Measurements from ENCODE around the gene MAFG.
"Not testable (repeated sequence)": the region's sequence is repeated elsewhere in the genome, so short reads cannot be mapped to it uniquely, and the experiment has no call there.

MAFG gene

DNA sequence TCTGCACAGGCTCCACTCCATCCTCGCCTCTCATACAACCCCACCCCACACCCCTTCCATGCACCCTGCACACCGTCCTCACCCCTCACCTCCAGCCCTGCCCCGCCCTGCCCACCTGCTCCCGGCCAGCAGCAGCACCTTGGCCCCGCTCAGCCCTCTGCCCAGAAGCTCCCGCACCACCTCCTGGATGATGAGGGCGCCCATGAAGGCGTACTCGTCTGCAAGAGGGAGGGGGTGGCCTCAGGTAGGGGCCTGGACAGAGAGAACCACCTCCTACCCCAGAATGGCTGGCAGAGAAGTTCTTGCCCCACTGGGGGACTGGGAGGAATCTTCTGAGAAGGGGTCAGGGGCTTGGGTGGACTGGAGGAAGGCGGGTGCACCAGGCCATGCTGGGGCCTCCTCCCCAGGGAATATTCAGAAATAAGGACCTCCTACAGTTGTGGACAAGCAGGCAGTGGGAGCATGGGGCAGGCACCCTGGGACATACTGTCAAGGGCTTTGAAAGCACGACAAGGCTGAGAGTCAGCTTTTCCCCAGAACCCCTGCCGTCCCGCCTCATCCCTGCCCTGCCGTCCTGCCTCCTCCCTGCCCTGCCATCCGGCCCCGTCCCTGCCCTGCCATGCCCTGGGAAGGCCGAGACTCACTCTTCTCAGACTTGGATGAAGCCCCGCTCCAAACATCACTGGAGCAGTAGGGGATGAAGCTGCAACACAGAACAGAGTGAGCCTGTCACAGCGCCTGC is 30.3 kb upstream of the MAFG start:
- no peak for DNase-seq

DNA sequence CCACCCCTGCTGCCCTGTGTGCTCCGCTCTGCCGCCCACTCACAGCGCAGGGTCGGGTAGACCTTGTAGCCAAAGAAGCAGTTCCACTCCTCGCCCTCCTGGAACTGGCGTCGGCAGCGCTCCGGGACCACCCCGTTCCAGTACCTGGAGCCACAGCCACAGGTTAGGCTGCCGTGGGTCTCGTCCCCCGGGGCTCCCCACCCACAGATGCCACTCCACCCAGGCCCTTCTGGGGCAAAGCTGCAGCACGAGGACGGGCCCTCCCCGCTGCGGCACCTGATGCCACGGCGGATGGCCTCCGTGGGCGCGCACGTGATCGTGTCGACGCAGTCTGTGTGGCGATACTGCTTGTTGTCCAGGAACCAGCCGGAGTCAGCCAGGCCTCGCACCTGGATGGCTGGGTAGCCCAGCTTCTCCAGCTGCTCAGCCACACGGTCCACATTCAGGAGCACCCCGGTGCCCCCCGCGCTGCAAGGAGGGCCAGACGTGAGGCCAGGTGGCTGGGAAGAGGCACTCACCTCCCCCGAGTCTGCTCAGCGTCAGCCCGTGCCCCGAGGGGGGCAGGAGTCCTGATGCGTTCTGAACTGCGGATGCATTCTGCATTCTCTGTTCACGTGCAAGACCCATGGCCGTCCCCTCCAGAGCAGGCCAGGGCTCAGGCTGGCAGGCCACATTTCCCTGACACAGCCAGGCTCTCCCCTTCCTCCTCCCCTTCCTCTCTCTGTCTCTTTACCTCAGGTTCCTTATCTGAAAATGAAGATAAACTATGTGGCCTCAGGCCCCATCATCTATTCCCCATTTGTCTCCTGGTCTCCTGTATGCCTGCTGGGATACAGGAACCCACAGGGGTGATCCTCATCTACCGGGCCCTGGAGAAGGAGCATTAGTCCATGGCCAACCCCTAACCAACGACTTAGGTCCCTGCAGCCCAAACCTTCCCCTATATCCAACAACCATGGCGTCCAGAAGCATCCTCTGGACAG is 29.4 kb upstream of the MAFG start:
- no peak for DNase-seq

DNA sequence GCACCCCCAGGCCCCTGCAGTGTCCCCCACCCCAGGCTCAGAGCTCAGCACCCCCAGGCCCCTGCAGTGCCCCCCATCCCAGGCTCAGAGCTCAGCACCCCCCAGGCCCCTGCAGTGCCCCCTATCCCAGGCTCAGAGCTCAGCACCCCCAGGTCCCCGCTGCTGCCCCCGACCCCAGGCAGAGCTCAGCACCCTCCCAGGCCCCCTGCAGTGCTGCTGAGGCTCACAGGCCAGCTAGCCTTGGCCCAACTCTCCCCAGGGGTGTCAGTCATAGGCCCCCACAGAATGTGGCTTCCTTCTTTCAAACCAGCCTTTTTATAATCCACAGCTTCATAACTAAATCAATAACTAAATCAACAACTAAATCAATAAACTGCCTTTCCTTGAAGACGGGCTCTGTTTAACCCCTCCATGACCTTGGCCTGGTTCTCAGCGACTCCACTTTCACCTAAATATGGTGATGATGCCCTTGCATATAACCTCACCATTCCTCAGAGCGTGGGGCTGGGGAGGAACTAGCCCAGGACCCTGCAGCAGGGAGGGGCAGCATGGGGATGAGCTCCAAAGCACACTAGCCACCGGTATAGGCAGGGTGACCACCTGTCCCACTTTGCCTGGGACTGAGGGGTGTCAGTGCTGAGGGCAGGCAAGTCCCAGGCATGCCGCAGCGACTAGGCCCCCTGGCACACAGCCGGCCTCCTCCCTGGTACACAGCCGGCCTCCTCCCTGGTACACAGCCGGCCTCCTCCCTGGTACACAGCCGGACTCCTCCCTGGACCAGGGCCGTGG is 28.4 kb upstream of the MAFG start:
- no peak for DNase-seq

DNA sequence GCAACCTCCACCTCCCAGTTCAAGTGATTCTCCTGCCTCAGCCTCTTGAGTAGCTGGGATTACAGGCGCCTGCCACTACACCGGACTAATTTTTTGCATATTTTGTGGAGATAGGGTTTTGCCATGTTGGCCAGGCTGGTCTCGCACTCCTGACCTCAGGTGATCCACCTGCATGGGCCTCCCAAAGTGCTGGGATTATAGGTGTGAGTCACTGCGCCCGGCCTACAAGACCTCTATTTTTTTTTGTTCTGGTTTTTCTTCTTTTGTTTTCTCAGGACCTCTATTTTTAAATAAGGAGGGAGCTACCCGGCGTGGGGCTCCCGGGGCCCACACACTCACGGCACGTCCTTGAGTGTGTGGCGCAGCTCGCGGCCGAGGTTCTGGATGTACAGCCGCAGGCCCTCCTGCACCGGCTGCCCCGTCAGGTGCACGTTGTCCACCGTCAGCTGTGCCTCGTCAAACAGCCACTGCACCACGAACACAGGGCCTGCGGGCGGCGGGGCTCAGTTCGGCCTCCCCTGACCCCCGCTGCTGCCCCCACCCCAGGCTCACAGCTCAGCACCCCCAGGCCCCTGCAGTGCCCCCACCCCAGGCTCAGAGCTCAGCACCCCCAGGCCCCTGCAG is 27.6 kb upstream of the MAFG start:
- no peak for DNase-seq

DNA sequence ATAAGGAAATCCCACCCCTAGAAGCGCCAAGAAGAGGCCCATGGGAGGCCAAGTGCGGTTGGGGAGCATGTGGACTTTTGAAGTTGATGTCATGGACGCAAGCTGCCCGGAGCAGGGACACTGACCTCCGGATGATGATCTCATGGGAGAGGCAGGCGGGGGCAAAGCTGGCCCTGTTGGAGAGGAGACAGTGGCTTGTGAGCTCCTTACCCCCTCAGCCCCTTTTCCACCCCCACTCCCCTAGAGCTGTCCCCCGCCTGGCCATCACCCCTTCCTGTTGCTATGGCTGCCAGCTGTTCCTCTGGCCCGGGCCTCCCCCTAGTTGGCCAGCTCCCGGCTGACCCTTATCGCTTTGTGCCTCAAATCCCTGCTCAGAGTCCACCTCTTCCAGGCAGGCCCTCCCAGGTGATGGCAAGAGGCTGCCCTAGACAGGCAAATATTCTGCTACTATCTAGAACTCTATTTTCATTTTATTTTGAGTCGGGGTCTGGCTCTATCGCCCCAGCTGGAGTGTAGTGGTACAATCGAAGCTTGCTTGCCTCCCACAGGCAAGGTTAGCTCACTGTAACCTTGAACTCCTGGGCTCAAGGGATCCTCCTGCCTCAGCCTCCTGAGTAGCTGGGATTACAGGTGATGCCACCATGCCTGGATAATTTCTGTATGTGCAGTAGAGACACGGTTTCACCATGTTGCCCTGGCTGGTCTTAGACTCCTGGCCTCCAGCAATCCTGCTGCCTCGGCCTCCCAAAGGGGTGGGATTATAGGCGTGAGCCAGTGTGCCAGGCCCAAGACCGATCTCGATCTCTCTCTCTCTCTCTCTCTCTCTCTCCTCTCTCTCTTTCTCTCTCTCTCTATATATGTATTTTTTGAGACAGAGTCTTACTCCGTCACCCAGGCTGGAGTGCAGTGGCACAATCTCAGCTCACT is 26.9 kb upstream of the MAFG start:
- DNase-seq = no peak

DNA sequence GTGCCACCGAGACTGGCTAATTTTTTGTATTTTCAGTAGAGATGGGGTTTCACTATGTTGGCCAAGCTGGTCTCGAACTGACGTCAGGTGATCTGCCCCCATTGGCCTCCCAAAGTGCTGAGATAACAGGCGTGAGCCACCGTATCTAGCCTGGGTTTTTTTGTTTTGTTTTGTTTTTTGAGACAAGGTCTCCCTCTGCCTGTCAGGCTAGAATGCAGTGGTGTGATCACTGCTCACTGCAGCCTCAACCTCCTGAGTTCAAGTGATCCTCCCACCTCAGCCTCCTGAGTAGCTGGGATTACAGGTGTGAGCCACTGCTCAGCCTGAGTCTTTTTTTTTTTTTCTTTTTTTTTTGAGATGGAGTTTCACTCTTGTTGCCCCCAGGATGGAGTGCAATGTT is 25.9 kb upstream of the MAFG start:
- DNase-seq = not testable (repeated sequence)

DNA sequence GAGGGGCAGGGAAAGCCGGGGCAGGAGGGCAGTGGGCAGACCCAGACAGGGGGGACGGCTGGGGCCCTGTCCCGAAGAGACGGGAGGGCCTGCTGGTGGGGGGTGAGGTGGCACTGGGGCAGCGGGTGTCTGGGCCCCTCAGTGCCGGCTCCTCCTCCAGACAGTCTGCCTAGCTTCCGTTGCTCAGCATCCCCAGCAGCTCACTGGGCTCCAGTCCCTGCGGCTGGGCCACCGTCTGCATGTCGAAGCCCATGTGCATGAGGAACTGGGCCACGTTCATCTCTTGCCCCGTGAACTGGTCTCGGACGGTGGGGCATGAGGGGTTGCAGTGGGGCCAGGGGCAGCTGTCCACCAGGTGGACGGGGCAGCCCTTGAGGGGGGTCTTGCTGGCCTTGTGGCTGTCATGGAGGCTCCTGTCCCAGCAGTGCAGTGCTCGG is 25.3 kb upstream of the MAFG start:
- DNase-seq = no peak

DNA sequence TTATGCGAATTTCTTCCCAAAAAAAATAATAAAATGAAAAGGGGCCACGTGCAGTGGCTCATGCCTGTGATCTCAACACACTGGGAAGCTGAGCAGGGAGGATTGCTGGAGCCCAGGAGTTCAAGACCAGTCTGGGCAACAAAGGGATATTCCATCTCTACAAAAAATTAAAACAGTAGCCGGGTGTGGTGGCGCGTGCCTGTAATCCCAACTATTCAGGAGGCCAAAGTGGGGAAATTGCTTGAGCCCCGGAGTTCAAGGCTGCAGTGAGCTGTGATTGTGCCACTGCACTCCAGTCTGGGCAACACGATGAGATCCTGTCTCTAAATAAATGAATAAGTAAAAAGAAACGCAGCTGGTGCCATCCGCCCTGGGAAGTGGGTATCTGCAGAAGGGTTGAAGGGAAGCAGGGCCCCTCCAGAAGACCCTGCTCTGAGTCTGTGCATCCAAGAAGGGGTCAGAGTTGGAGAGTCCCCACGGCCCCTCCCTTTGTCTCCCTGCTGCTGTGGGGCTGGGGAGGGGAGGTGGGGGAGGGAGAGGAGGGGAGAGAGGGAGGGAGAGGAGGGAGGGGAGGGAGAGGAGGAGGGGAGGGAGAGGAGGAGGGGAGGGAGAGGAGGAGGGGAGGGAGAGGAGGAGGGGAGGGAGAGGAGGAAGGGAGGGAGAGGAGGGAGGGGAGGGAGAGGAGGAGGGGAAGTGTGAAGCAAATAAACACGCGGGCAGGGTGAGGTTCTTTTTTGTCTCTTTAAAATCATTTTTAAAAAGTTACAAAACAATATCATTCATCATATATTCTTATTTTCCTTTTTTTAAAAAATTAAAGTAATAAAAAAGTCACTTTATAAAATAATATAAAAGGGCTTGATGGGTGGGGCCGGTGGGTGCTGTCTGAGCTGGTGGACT is 24.5 kb upstream of the MAFG start:
- DNase-seq = no peak

DNA sequence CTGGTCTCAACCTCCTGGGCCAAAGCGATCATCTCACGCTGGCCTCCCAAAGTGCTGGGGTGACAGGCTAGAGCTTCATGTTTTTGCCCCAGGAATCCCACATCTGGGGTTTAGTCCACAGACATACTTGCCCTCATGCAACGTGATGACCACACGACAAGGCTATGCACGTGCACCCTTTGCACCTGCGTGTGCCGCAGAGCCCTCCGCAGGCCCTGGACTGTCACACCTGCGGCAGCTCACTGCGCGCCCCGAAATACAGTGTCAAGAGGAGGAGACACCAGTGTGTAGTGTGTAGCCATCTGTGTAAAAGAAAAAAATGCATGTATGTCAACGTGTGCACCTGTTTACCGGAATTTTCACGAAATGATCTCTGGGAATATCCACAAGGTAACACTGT is 23.0 kb upstream of the MAFG start:
- DNase-seq = no peak

DNA sequence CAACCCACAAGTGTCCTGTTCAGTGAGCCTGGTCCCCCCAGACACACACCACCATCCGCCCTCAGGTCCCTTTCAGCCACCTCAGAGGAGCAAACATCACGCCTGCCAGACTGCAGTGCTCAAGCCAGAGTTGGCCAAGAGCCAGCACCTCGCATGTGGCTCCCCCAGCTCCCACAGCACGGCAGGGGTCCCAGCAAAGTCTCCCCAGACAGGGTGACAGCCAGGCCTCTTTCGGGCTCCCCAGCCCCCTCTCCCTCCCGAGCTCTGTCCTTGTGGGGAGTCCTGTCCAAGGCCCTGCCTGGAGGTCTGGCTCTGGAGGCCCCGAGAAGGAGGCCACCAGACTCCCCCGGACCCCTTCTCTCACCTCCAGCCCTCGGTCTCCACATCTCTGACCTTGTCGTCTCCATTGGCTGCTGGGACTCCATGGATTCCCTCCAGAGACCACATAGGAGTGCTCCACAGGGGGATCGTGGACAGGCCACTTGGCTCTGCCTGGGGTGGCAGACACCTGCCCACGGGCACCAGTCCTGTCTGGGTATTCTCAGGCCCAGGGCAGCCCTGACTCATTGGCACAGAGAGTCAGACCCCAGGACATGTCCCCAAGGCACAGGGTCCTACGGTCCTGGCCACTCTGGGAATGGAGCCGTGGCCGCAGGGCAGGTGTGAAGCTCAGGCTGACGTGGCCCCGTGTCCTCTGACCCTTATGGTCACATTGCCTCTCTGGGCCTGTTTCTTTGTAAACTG is 21.3 kb upstream of the MAFG start:
- DNase-seq = no peak

DNA sequence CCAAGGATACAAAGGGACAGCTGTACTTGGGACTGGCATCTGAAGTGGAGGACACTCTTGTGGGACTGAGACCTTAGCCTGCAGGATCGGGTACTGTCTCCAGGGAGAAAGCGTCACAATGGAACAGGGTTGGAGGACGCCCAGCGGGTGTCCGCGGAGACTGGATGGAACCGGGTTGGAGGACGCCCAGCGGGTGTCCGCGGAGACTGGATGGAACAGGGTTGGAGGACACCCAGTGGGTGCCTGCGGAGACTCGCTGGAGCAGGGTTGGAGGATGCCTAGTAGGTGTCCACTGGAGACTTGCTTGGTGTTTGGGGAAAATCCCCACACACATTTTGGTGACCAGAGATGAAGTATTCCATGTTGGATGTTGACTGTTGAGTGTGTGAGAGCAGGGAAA is 19.7 kb upstream of the MAFG start, which contains the start of gene MYADML2:
TSS of gene MYADML2 (minus strand) at position 45 of the 400 bp plus-strand sequence. CDS start 5,492 bp downstream, outside the sequence.
- DNase-seq = no peak

DNA sequence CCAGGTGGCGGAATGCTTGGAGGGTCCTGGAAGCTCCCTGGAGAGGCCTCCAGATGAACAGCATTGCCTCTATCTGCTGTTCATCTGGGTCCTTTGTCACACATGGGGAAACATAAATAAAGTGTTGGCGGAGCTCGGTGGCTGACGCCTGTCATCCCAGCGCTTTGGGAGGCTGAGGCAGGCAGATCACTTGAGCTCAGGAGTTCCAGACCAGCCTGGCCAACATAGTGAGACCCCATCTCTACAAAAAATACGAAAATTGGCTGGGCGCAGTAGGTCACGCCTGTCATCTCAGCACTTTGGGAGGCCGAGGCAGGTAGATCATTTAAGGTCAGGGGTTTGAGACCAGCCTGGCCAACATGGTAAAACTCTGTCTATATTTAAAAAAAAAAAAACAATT is 17.3 kb upstream of the MAFG start:
- DNase-seq = no peak

DNA sequence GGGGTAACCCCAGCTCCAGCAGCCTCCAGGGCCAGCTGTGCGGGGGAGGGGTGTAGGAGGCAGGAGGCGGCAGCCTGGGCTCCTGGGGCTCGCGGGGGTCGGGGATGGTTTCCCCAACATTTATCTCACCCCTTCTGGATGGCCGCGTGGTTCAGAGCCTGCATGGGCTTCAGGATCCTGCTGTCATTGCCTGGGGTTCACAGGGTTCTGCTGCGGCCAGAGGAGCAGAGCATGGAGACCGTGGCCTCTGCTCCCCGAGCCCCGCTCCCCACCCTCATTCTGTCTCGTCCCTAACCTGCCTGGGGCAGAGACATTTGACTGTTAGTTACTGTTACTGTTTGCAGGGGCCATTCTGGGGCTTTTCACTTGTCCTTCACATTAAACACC is 14.6 kb upstream of the MAFG start:
- no peak for DNase-seq

DNA sequence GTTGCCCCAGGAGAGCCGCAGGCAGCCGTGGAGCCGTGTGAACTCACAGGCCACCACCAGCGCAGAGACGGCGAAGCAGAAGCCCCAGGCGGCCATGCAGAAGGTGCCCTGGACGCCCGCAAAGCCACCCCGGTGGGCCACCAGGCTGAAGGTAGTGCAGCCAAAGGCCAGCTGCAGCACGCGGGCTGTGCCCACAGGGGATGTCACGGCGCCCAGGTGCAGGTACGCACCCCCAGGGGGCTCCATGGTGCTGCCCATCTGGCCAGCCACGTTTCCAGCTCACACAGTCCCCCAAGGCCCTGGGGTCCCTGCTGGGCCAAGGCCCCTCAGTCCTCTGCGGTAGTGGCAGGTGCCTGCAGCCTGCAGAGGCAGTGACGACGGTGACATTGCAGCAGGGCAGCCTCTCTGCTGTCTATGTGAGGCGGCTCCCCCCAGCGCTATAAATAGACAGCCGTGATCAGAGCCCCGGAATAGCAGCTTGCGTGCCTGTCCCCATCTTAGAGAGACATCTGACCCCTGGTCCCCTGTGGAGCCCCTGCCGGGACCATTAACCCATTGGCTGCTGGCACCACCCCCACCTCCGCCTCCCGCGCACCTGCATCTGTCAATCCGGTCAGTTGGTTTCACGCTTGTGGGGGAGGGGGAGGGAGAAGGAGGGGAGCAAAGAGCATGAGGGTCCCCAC is 14.1 kb upstream of the MAFG start:
- DNase-seq = no peak

DNA sequence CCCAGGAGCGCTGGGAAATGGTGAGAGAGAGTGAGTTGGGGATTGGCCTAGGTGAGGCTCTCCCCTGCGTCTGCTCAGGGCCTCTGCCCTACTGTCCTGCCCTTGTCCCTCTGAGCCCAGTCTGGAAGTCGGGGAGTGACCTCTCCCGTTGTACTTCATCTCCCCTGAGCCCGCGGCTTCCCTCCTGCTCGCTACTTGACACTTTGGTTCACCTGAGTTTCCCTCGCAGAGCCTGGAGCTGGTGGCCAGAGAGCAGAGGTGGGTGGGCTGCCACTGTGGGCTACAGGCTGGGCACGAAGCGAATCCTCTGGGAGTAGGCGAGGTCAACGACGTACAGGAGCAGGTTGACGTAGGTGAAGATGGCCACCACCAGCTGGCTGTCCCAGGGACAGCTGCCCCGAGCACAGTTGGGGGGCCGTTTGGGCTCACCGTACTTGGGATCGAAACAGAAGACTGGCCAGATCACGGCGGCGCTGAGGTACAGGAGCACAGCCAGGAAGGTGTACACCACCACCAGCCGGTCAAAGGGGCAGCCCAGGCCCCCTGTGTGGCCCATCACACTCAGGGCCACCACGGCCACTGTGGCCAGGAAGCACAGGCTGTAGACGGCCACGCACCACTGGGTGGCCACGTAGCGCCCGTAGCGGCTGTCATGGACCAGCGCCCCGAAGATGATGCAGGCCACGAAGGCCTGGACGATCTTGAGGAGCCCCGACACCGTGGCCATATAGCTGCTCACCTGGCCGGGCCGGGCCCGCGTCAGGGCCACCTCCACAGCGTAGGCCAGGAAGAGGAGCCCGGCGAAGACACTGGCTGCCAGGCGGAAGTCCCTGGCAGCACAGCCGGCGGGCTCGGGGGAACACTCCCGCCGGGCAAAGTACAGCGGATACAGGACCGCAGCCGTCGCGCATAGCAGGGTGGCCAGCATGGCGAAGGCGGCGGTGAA is 13.3 kb upstream of the MAFG start:
- no peak for DNase-seq

DNA sequence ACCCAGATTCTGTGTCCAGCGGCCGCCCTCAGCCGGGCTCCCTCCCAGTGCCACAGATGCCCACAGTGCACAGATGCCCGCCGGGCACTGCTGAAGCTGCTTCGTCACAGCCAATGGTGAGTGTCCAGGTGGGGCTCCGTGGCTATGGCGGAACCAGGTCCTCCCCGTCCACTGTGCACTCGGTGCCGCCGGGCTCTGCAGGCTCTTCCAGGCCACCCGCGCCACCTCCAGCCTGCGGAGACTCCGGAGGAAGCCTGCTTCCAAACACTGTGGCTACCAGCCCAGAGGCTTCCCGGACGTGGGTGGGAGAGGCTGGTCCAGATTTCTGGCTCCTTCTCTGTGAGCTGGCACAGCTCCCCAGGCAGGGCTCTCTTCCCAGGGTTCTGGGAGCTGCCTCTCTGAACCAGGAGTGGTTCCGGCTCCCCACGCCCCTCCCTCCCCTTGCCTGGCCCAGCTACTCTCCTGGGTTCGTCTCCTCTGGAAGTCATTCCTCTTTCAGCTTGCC is 12.4 kb upstream of the MAFG start:
- no peak for DNase-seq

DNA sequence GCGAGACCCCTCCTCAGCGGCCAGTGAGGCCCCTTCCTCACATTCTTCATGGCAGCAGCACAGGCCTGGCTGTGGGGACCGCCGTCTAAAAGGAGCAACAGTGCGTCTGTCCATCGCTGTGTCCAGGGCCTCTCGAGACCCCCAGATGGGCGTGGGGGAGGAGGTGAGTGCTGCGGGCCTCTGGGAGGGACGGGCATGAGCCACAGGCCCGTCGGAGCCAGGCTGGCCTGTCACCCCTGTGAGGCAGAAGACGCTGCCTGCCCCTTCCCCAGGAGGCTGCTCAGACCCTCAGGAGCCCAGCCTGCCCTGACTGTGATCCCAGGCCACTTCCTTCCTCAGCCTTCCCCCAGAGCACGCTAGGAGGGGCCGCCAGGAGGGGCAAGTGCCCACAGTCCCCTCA is 11.7 kb upstream of the MAFG start:
- DNase-seq = no peak

DNA sequence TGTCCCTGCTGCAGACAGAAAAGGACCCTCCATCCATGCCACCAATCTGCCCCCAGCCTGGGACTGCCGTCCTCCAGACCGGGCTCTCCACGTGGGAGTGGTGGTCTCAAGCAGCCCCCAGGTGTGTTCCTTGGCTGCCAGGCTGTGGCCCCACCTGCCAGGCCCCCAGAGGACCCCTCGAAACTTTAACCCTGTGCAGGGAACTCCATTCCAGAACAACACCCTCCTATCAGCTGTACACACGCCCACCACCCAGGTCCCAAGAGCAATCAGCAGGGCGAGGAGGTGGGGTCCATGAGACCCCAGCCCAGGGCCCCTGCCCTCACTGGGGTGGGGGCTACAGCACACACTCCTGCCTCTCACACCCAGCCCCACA is 8.2 kb upstream of the MAFG start:
- no peak for DNase-seq

Measured in effector CD8-positive, alpha-beta T cell (primary cell).